CD14-positive monocyte (primary cell): ENCODE results near the gene KLRF1. TPM values are rescaled to one million over a fixed set of nuclear protein-coding genes. Genes with fewer than 3 reads are reported as not detected.

Experiments used
- DNase-seq, 3 donors: peaks; one replicate each; pipeline ENCODE4 v3.0.0-alpha.2; 2011 to 2022
- H2AFZ ChIP-seq: 2 replicates; pipeline ENCODE4 v1.6.0; 2012; ENCODE audit warnings: mild to moderate bottlenecking, low read depth, low read length, inconsistent platforms; ENCODE audit not compliant: insufficient read depth, poor library complexity, severe bottlenecking
- H3K27ac ChIP-seq, 2 donors: 1 replicate in 1 of 2; 2 replicates in 1 of 2; pipeline ENCODE4 v1.5.1; 2012 to 2013; ENCODE audit warnings: low read length in 2 of 2, control low read depth in 1 of 2, inconsistent platforms in 1 of 2, low read depth in 1 of 2, mild to moderate bottlenecking in 1 of 2
- H3K27me3 ChIP-seq, 2 donors: one replicate each; pipeline versions ENCODE4 v1.6.0 to v1.6.1; 2011 to 2013; ENCODE audit warnings: low read length in 2 of 2; ENCODE audit not compliant: control insufficient read depth in 2 of 2, insufficient read depth in 2 of 2
- H3K36me3 ChIP-seq, 2 donors: replicated peaks in 1 of 2; 1 replicate in 1 of 2; 2 replicates in 1 of 2; pipeline versions ENCODE4 v1.5.1 to v1.6.1; 2012 to 2013; ENCODE audit warnings: low read length in 2 of 2, control low read depth in 1 of 2, inconsistent platforms in 1 of 2, mild to moderate bottlenecking in 1 of 2; ENCODE audit not compliant: insufficient read depth in 2 of 2, control insufficient read depth in 1 of 2
- H3K4me1 ChIP-seq, 2 donors: 1 replicate in 1 of 2; 2 replicates in 1 of 2; pipeline versions ENCODE4 v1.5.1 to v1.6.1; 2012 to 2013; ENCODE audit warnings: low read length in 2 of 2, control low read depth in 1 of 2, inconsistent platforms in 1 of 2, mild to moderate bottlenecking in 1 of 2, moderate library complexity in 1 of 2; ENCODE audit not compliant: insufficient read depth in 2 of 2, control insufficient read depth in 1 of 2
- H3K4me2 ChIP-seq: replicated peaks from 2 replicates; pipeline ENCODE3; 2012; ENCODE audit warnings: low read length, moderate library complexity, mild to moderate bottlenecking; ENCODE audit not compliant: poor library complexity, severe bottlenecking; ENCODE audit errors: extremely low read depth
- H3K4me3 ChIP-seq, 3 experiments: fragments of 200-600 bp in 1 of 3; sonication (generic) in 1 of 3; replicated peaks in 1 of 3; 1 replicate in 2 of 3; 2 replicates in 1 of 3; pipeline ENCODE4 v1.5.1; 2011 to 2013; ENCODE audit warnings: low read length in 3 of 3, mild to moderate bottlenecking in 3 of 3, control low read depth in 2 of 3, low read depth in 2 of 3, inconsistent platforms in 1 of 3, moderate library complexity in 1 of 3
- H3K79me2 ChIP-seq: 2 replicates; pipeline ENCODE4 v1.6.0; 2012; ENCODE audit warnings: mild to moderate bottlenecking, control low read depth, inconsistent platforms, low read length, moderate library complexity; ENCODE audit not compliant: insufficient read depth
- H3K9ac ChIP-seq: 2 replicates; pipeline ENCODE4 v1.6.0; 2017; ENCODE audit warnings: low read length, mild to moderate bottlenecking; ENCODE audit not compliant: insufficient read depth, poor library complexity, severe bottlenecking
- H3K9me3 ChIP-seq, 2 donors: replicated peaks in 1 of 2; 1 replicate in 1 of 2; 2 replicates in 1 of 2; pipeline versions ENCODE4 v1.5.1 to v1.6.1; 2012 to 2013; ENCODE audit warnings: low read length in 2 of 2, control low read depth in 1 of 2; ENCODE audit not compliant: control insufficient read depth in 1 of 2, insufficient read depth in 1 of 2
- H4K20me1 ChIP-seq: 2 replicates; pipeline ENCODE4 v1.6.0; 2012; ENCODE audit warnings: mild to moderate bottlenecking, low read length, control low read depth, moderate library complexity; ENCODE audit not compliant: insufficient read depth
- H3K27ac Mint-ChIP-seq, 7 donors: one replicate each; pipeline ENCODE4 v1.8.0; 2020; ENCODE audit warnings: mild to moderate bottlenecking in 7 of 7, mixed read lengths in 7 of 7, moderate library complexity in 6 of 7, inconsistent platforms in 2 of 7
- H3K27me3 Mint-ChIP-seq, 3 donors: one replicate each; pipeline ENCODE4 v1.8.0; 2021 to 2022; ENCODE audit warnings: low read depth in 3 of 3, mild to moderate bottlenecking in 3 of 3, mixed read lengths in 3 of 3, moderate library complexity in 3 of 3, inconsistent platforms in 1 of 3
- H3K36me3 Mint-ChIP-seq, 2 donors: one replicate each; pipeline ENCODE4 v1.8.0; 2020; ENCODE audit warnings: mixed read lengths in 2 of 2, inconsistent platforms in 1 of 2, mild to moderate bottlenecking in 1 of 2
- H3K4me1 Mint-ChIP-seq: one replicate; pipeline ENCODE4 v1.8.0; 2020; ENCODE audit warnings: mild to moderate bottlenecking, mixed read lengths
- H3K4me3 Mint-ChIP-seq, 2 donors: one replicate each; pipeline ENCODE4 v1.8.0; 2020; ENCODE audit warnings: mild to moderate bottlenecking in 2 of 2, mixed read lengths in 2 of 2, moderate library complexity in 1 of 2
- H3K9me3 Mint-ChIP-seq, 7 donors: one replicate each; pipeline ENCODE4 v1.8.0; 2020 to 2022; ENCODE audit warnings: mixed read lengths in 7 of 7, mild to moderate bottlenecking in 6 of 7, moderate library complexity in 6 of 7, inconsistent platforms in 2 of 7
- WGBS: methylation state at CpG from one replicate; pipeline ENCODE4 v1.1.5; 2013; ENCODE audit warnings: missing lambda C conversion rate; ENCODE audit not compliant: insufficient coverage; 5-methylcytosine and 5-hydroxymethylcytosine counted together
- intact Hi-C, 2 donors: fragments of 100-400 bp; cut with micrococcal nuclease; formaldehyde crosslinking; loops; one replicate each; pipeline versions ENCODE4 v1.15.0 to v1.15.1; 2023
- polyA plus RNA-seq, 3 donors: library from polyadenylated mRNA; depleted of rRNA in 1 of 3; unstranded in 2 of 3; stranded (reverse) in 1 of 3; fragments of 300-500 nt in 2 of 3; fragments of >200 nt in 1 of 3; fragmentation: Illumina TruSeq in 2 of 3; gene quantifications; 1 replicate in 2 of 3; 2 replicates in 1 of 3; pipeline ENCODE4 v1.2.3, GENCODE V29; 2012 to 2021
- TF ChIP-seq, protein P1 (sequence below): fragments of 200-600 bp; IDR thresholded peaks from one replicate; pipeline ENCODE4 v1.8.0; 2022; ENCODE audit warnings: antibody characterized with exemption, mild to moderate bottlenecking

KLRF1 gene
- polyA plus RNA-seq, 3 donors, result 0.45 to 2.2 (median 1.0) TPM

DNA sequence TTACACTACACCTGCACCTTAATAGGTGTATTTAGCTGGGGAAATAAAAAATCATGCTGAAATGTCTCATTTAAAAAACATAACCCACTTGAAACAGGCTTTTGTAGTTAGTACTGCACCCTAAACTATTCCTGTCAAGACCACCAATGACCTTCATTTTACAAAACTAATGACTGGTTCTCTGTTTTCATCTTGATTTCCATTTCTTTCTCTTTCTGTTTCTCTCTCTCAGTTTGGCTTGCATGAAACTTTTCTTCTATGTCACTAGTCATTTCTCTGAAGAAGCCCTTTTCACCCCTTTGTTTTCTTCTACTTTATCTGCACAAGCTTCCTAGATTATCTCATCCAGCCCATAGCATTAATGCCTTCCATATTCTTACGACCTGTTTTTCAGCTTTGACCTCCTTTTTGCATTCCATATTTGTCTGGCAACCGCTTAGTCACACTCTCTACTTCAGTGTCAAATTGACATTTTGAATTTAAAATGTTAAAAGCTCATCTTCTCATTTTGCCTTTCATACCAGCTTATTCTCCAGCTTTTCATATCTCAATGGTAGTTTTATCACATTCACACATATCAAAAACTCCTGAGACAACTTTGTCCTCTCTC, 32.7 kb upstream of the KLRF1 start:
- no peaks in the 10 kb centered on the region for H3K9me3 ChIP-seq
- Mint-ChIP-seq H3K27me3 (peaks cover 0 to 1% (median 0%) of the 10 kb centered on the region in 3 donors), H3K27ac (peak overlapping the region in 5 of 7 donors; percentile 2 to 81 (median 64)), H3K4me3 (peak overlapping the region in 1 of 2 donors; percentile 14), H3K4me1 (peaks cover 42% of the 10 kb centered on the region), H3K9me3 (peaks cover 0 to 5% (median 3%) of the 10 kb centered on the region in 7 donors), H3K36me3 (no peaks in the 10 kb centered on the region)
- H2AFZ ChIP-seq, result no peak overlapping the region
- 0% methylated on average over 1 of the region's 2 CpGs for WGBS
- no peak overlapping the region for H3K9ac ChIP-seq
- peaks cover 19 to 26% of the 10 kb centered on the region in 2 donors for H3K4me1 ChIP-seq
- H3K27ac ChIP-seq, result no peak overlapping the region
- no peaks in the 10 kb centered on the region for H3K36me3 ChIP-seq
- no peaks in the 10 kb centered on the region for H3K79me2 ChIP-seq
- H3K4me2 ChIP-seq, result peak overlapping the region; percentile 57
- no peaks in the 10 kb centered on the region for H3K27me3 ChIP-seq
- TF ChIP-seq, protein P1, sequence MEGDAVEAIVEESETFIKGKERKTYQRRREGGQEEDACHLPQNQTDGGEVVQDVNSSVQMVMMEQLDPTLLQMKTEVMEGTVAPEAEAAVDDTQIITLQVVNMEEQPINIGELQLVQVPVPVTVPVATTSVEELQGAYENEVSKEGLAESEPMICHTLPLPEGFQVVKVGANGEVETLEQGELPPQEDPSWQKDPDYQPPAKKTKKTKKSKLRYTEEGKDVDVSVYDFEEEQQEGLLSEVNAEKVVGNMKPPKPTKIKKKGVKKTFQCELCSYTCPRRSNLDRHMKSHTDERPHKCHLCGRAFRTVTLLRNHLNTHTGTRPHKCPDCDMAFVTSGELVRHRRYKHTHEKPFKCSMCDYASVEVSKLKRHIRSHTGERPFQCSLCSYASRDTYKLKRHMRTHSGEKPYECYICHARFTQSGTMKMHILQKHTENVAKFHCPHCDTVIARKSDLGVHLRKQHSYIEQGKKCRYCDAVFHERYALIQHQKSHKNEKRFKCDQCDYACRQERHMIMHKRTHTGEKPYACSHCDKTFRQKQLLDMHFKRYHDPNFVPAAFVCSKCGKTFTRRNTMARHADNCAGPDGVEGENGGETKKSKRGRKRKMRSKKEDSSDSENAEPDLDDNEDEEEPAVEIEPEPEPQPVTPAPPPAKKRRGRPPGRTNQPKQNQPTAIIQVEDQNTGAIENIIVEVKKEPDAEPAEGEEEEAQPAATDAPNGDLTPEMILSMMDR, result no peak
- no peaks in the 10 kb centered on the region for H4K20me1 ChIP-seq
- no peak for DNase-seq
- H3K4me3 ChIP-seq, result peak overlapping the region in 1 of 3 experiments; percentile 31
- intact Hi-C loops, result loop anchor here (5.0 kb wide), 1 partner anchor 42 kb away; no protein-coding TSS in a partner anchor

DNA sequence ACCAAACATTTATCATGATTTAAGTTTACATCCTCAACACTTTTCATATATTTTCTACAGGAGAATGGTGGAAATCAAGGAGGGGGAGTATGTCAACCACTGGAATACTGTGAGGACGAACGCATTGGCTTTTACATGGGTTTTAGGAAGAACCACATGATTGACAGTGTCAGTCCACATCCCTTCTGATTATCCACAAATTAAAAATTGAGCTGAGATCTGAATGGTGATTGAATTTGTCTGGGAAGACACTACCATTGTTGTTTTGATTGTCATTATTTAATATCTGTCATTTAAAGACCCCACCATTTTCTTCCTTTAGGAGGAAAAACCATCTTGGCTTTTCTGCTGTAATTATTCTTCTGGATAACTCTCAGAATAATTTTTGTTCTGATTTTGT, 31.3 kb upstream of the KLRF1 start:
- no peak overlapping the region for H3K9ac ChIP-seq
- H3K27me3 ChIP-seq, result no peaks in the 10 kb centered on the region
- WGBS, result no CpG with 5 or more reads among the region's 2 CpGs
- Mint-ChIP-seq H3K4me1 (peaks cover 42% of the 10 kb centered on the region), H3K27me3 (peaks cover 0 to 1% (median 0%) of the 10 kb centered on the region in 3 donors), H3K9me3 (no peaks in the 10 kb centered on the region), H3K27ac (no peak overlapping the region), H3K36me3 (no peaks in the 10 kb centered on the region), H3K4me3 (no peak overlapping the region)
- no peak for DNase-seq
- H4K20me1 ChIP-seq, result no peaks in the 10 kb centered on the region
- no peak overlapping the region for H3K4me3 ChIP-seq
- peaks cover 19 to 26% of the 10 kb centered on the region in 2 donors for H3K4me1 ChIP-seq
- H3K27ac ChIP-seq, result no peak overlapping the region
- intact Hi-C loops, result loop anchor here (5.0 kb wide), 1 partner anchor 44 kb away; no protein-coding TSS in a partner anchor
- no peaks in the 10 kb centered on the region for H3K79me2 ChIP-seq
- no peak overlapping the region for H2AFZ ChIP-seq
- H3K9me3 ChIP-seq, result no peaks in the 10 kb centered on the region
- TF ChIP-seq, protein P1, result no peak
- H3K36me3 ChIP-seq, result no peaks in the 10 kb centered on the region
- H3K4me2 ChIP-seq, result no peak overlapping the region
